SK-N-SH treated with all-trans-retinoic acid at 6 μM for 48 hours (cell line): ENCODE measurements around the gene LBHD2.

Source experiments
- ARNTL ChIP-seq: fragments of 450-650 bp; formaldehyde crosslinking; IDR thresholded peaks from 2 replicates; pipeline ENCODE4 v1.5.0; 2020; ENCODE audit warnings: low read depth, mild to moderate bottlenecking, moderate library complexity, borderline replicate concordance
- BACH2 ChIP-seq: fragments of 250-450 bp; sonication (Bioruptor Pico); IDR thresholded peaks from 2 replicates; pipeline ENCODE4 v1.9.0; 2021; ENCODE audit warnings: mild to moderate bottlenecking, borderline replicate concordance
- ESRRG ChIP-seq: fragments of 250-450 bp; sonication (Bioruptor Pico); IDR thresholded peaks from 2 replicates; pipeline ENCODE4 v1.6.1; 2021; ENCODE audit warnings: mild to moderate bottlenecking
- OSR1 ChIP-seq: fragments of 250-450 bp; sonication (Bioruptor Pico); IDR thresholded peaks from 2 replicates; pipeline ENCODE4 v1.8.0; 2022; ENCODE audit warnings: moderate library complexity, mild to moderate bottlenecking, inconsistent platforms
- PATZ1 ChIP-seq: fragments of 250-450 bp; sonication (Bioruptor Pico); IDR thresholded peaks from 2 replicates; pipeline ENCODE4 v1.8.0; 2020; ENCODE audit warnings: mild to moderate bottlenecking, moderate library complexity, borderline replicate concordance
- RARB ChIP-seq: fragments of 250-450 bp; sonication (Bioruptor Pico); IDR thresholded peaks from 2 replicates; pipeline ENCODE4 v1.8.0; 2021; ENCODE audit warnings: mild to moderate bottlenecking, moderate library complexity
- TCF4 ChIP-seq: fragments of 250-450 bp; sonication (Bioruptor Pico); IDR thresholded peaks from 2 replicates; pipeline ENCODE4 v1.8.0; 2021; ENCODE audit warnings: mild to moderate bottlenecking, moderate library complexity, borderline replicate concordance
- TOX ChIP-seq: fragments of 250-450 bp; sonication (Bioruptor Pico); IDR thresholded peaks from 2 replicates; pipeline ENCODE4 v1.8.0; 2021; ENCODE audit warnings: mild to moderate bottlenecking, moderate library complexity, borderline replicate concordance
- TSHZ2 ChIP-seq: fragments of 250-450 bp; sonication (Bioruptor Pico); IDR thresholded peaks from 2 replicates; pipeline ENCODE4 v1.5.0; 2020; ENCODE audit warnings: mild to moderate bottlenecking, moderate library complexity
- ZFP3 ChIP-seq: fragments of 250-450 bp; sonication (Bioruptor Pico); IDR thresholded peaks from 2 replicates; pipeline ENCODE4 v1.5.0; 2020; ENCODE audit warnings: mild to moderate bottlenecking, moderate library complexity
- ZNF565 ChIP-seq: fragments of 450-650 bp; formaldehyde crosslinking; conservative IDR thresholded peaks from 2 replicates; pipeline ENCODE4 v1.5.0; 2020; ENCODE audit warnings: low read depth, mild to moderate bottlenecking, moderate library complexity

GRCh38 chr14:103107455-103107854, 23.4 kb downstream of the LBHD2 start:
- TF ChIP-seq TSHZ2 (CRISPR knock-in tag) (no peak), BACH2 (CRISPR knock-in tag) (no peak), ESRRG (CRISPR knock-in tag) (no peak), ARNTL (no peak), ZNF565 (no peak), PATZ1 (CRISPR knock-in tag) (no peak), TOX (CRISPR knock-in tag) (no peak), RARB (no peak), TCF4 (no peak), OSR1 (CRISPR knock-in tag) (no peak), ZFP3 (no peak)
